RWPE2 (cell line): Measurements from ENCODE around the gene CLEC1A.

Source experiments
- ATAC-seq: fragments of 200-7000 bp; cut with Tn5 transposase; 3 replicates; pipeline ENCODE4 v1.9.1; 2021; ENCODE audit warnings: low read depth
- DNase-seq: peaks from one replicate; pipeline ENCODE4 v3.0.0-alpha.2; 2020; ENCODE audit warnings: low spot score
- H3K27ac ChIP-seq: fragments of 450-650 bp; 2 replicates; pipeline ENCODE4 v1.5.1; 2017; ENCODE audit warnings: mild to moderate bottlenecking; ENCODE audit not compliant: poor library complexity, severe bottlenecking
- H3K27me3 ChIP-seq: fragments of 250-450 bp; sonication (Bioruptor Pico); 2 replicates; pipeline ENCODE4 v1.5.1; 2021; ENCODE audit warnings: mild to moderate bottlenecking, moderate library complexity; ENCODE audit not compliant: insufficient read depth, poor library complexity, severe bottlenecking
- H3K36me3 ChIP-seq: fragments of 250-450 bp; sonication (Bioruptor Pico); 2 replicates; pipeline ENCODE4 v1.5.1; 2020; ENCODE audit warnings: low read depth, mild to moderate bottlenecking, moderate library complexity
- H3K4me1 ChIP-seq: fragments of 250-450 bp; sonication (Bioruptor Pico); 2 replicates; pipeline ENCODE4 v1.5.1; 2021; ENCODE audit warnings: mild to moderate bottlenecking, moderate library complexity; ENCODE audit not compliant: insufficient read depth, poor library complexity, severe bottlenecking
- H3K4me3 ChIP-seq: fragments of 250-450 bp; sonication (Bioruptor Pico); 2 replicates; pipeline ENCODE4 v1.5.1; 2021; ENCODE audit warnings: mild to moderate bottlenecking, moderate library complexity; ENCODE audit not compliant: severe bottlenecking
- H3K9me3 ChIP-seq: fragments of 250-450 bp; sonication (Bioruptor Pico); 2 replicates; pipeline ENCODE4 v1.5.1; 2021; ENCODE audit warnings: mild to moderate bottlenecking, moderate library complexity; ENCODE audit not compliant: severe bottlenecking
- TF ChIP-seq, protein P1 (sequence below): fragments of 450-650 bp; IDR thresholded peaks from one replicate; pipeline ENCODE4 v1.5.1; 2017; ENCODE audit warnings: mild to moderate bottlenecking, moderate library complexity; ENCODE audit not compliant: poor library complexity, severe bottlenecking

Gene CLEC1A

DNA sequence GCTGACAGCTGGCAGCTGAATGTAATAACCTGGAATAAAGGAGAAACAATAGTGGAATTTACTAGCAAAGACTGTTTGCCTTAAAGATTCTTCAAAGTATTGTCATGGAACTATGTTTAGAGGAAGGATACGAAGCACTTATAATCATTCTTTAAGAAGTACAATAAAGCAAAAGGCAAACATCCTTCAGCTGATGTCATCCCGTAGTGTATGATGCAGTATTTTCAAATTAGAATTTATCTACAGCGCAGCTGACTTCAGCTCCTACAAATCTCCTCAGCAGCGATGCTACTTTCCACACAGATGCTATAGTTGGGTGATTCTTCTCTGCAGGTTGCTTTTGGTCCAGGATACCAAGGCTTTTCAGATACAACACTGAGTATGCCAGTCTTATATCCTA lies 31.5 kb downstream of the CLEC1A start:
- Histone ChIP-seq H3K27me3 (no peaks in the 10 kb centered on the region), H3K9me3 (no peaks in the 10 kb centered on the region), H3K4me1 (no peaks in the 10 kb centered on the region), H3K27ac (no peak overlapping the region), H3K36me3 (no peaks in the 10 kb centered on the region), H3K4me3 (no peak overlapping the region)
- ATAC-seq: no peak
- TF ChIP-seq, protein P1, sequence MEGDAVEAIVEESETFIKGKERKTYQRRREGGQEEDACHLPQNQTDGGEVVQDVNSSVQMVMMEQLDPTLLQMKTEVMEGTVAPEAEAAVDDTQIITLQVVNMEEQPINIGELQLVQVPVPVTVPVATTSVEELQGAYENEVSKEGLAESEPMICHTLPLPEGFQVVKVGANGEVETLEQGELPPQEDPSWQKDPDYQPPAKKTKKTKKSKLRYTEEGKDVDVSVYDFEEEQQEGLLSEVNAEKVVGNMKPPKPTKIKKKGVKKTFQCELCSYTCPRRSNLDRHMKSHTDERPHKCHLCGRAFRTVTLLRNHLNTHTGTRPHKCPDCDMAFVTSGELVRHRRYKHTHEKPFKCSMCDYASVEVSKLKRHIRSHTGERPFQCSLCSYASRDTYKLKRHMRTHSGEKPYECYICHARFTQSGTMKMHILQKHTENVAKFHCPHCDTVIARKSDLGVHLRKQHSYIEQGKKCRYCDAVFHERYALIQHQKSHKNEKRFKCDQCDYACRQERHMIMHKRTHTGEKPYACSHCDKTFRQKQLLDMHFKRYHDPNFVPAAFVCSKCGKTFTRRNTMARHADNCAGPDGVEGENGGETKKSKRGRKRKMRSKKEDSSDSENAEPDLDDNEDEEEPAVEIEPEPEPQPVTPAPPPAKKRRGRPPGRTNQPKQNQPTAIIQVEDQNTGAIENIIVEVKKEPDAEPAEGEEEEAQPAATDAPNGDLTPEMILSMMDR: no peak
- DNase-seq: no peak

- ATAC-seq (no peak), DNase-seq (no peak)
- H3K4me3 ChIP-seq: no peak overlapping the region
- no peaks in the 10 kb centered on the region for H3K36me3 ChIP-seq
- TF ChIP-seq, protein P1: no peak
- no peak overlapping the region for H3K27ac ChIP-seq
- H3K4me1 ChIP-seq: no peaks in the 10 kb centered on the region
- no peaks in the 10 kb centered on the region for H3K9me3 ChIP-seq
- no peaks in the 10 kb centered on the region for H3K27me3 ChIP-seq
Observed at GRCh38 chr12:10065241-10065640, 33.5 kb downstream of the CLEC1A start.

GRCh38 chr12:10058387-10058786 lies 40.4 kb downstream of the CLEC1A start:
- H3K9me3 ChIP-seq: no peaks in the 10 kb centered on the region
- H3K4me3 ChIP-seq: no peak overlapping the region
- H3K27ac ChIP-seq: no peak overlapping the region
- ATAC-seq (no peak), DNase-seq (no peak)
- TF ChIP-seq, protein P1: no peak
- no peaks in the 10 kb centered on the region for H3K27me3 ChIP-seq
- no peaks in the 10 kb centered on the region for H3K4me1 ChIP-seq
- no peaks in the 10 kb centered on the region for H3K36me3 ChIP-seq

DNA sequence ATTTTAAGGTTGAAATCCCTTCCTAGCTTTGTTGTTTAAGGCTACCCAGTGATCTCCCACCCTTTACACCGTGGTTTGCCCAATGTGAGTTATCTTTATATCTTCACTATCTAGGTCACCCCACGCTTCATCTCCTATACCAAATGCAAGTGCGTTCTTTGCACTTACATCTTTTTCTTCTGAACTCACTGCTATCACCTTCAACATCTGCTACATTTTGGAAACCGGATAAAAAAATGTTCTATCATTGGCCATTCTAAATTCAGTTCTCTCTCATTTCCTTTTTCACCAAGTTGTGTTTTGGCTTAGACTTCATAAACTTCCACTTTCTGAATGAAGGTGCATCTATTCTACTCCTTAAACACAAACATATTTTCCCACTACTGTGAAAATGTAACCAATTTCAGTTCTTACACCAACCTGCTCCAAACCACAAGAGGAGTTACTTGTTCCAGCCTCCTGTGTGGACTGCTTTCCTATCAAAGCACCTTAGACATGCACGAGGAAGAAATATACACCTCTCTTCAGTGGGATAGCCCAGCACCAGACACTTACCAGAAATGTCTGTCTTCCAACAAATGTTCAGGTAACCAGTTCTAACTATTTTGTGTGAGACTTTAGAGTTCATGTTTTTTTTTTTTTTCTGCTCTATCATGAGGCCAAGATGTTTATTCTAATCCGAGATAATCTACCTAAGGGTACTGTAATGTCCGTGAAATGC lies 46.4 kb downstream of the CLEC1A start:
- no peak for ATAC-seq

DNA sequence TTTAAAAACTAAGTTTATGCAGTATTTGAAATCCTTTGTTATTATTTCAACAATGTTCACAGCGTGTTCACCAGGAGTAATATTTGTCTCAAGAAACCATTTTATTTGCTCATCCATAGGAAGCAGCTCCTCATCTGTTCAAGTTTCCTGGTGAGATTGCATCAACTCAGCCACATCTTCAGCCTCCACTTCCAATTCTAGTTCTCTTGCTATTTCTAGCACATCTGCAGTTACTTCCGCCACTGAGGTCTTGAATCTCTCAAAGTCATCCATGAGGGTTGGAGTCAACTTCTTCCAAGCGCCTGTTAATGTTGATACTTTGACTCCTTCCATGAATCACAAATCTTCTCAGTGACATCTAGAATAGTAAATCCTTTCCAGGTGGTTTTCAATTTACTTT lies 50.3 kb downstream of the CLEC1A start:
- no peaks in the 10 kb centered on the region for H3K36me3 ChIP-seq
- no peaks in the 10 kb centered on the region for H3K27me3 ChIP-seq
- no peak for DNase-seq
- H3K4me3 ChIP-seq: no peak overlapping the region
- TF ChIP-seq, protein P1: no peak
- H3K4me1 ChIP-seq: no peaks in the 10 kb centered on the region
- no peak overlapping the region for H3K27ac ChIP-seq
- no peaks in the 10 kb centered on the region for H3K9me3 ChIP-seq
- ATAC-seq: no peak

More for the DNA sequence above, 46.4 kb downstream of the CLEC1A start:
- Histone ChIP-seq H3K4me1 (no peaks in the 10 kb centered on the region), H3K9me3 (no peaks in the 10 kb centered on the region), H3K36me3 (no peaks in the 10 kb centered on the region), H3K27me3 (no peaks in the 10 kb centered on the region), H3K4me3 (no peak overlapping the region), H3K27ac (no peak overlapping the region)
- TF ChIP-seq, protein P1: no peak
- no peak for DNase-seq
